Myocyte (in vitro differentiated cells): ENCODE measurements around the gene ISCA1. TPM values are rescaled to one million over a fixed set of nuclear protein-coding genes. Genes with fewer than 3 reads are reported as not detected.
"Not testable (repeated sequence)": the region's sequence is repeated elsewhere in the genome, so short reads cannot be mapped to it uniquely, and the experiment has no call there.

Experiments used
- DNase-seq: peaks from one replicate; pipeline ENCODE4 v3.0.0-alpha.2; 2012; ENCODE audit warnings: low read depth
- polyA plus RNA-seq: library from polyadenylated mRNA; unstranded; fragments of >200 nt; gene quantifications from one replicate; pipeline ENCODE4 v1.2.1, GENCODE V29; 2012; ENCODE audit warnings: missing spikeins
- total RNA-seq: library from RNA; depleted of rRNA; stranded (reverse); fragments of >200 nt; gene quantifications from 2 replicates; pipeline ENCODE4 v1.2.3, GENCODE V29; 2014

The ISCA1 gene
- 43.1 and 55.1 TPM in 2 replicates for total RNA-seq
- 29.0 TPM for polyA plus RNA-seq

GRCh38 chr9:86282077-86282978 is at the start of gene ISCA1:
ISCA1 (minus strand) TSS chr9:86282538; CDS start chr9:86282458, 80 bp downstream.
- DNase-seq, result peak; percentile 96

DNA sequence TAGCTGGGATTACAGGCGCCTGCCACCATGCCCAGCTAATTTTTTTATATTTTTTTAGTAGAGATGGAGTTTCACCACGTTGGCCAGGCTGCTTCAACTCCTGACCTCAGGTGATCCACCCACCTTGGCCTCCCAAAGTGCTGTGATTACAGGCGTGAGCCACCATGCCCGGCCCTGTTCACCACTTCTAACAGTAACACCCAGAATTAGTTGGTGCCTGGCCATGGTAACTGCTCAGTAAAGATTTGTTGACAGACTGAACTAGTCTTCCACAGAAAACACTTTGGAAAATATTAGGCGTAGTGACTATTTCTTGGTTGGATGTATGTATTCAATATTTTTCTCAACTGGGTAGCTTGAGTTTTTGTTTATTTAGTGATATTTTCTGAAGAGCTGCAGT is 47.8 kb upstream of the ISCA1 start:
- DNase-seq, result no peak

DNA sequence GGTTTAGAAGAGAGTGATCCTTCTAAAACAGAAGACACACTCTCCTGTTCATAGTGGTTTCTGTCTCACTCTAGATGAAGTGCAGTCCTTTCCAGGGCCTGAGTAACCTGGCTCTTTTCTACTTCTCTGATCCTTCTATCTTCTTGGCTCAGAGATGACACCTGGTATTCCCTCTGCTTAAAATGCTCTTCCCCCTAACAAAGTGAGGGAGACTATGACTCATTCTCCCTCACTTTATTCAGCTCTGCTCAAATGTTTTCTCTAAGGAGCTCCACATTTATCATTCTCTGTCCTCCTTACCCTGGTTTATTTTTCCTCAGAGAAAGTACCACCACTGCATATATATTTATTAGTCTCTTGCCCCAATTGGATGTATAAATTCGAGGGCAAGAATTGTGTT is 47.3 kb upstream of the ISCA1 start:
- no peak for DNase-seq

DNA sequence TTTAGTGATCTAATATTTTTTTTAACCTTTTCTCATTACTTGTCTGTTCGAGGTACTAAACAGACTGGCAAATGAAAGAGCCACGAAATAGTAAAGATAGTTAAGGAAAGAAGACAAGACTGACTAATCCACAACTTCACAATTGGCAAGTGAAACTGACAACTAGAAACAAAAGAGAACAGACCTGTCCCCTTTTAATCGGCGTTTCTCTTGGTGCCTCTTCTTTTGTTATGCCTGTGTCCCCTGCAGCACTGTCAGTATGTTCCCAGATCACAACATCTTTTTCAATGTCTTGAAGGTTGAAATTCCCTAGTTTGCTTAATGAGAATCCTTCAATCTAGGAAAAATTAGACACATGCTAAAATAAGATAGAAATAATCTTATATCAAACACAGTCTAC is 45.8 kb upstream of the ISCA1 start:
- DNase-seq, result no peak

DNA sequence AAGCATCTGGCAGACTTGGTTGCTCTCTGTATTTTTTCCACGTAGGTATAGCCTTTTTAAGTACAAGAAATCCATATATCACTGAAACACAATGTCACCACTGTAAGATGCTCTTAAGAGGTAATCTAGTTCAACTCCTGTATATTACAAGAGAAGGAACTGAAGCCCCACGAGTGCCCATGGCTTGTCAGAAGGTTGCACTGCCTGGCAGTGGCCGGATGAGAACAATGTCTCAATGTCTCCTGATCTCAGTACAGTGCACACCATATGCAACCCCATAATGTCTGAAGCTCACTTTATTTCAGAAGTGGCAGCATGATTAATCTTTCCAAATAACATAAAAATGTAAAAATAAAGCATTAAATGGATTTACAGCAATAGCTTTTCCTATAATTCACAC is 44.2 kb upstream of the ISCA1 start:
- DNase-seq, result no peak

GRCh38 chr9:86324901-86325300 is 42.6 kb upstream of the ISCA1 start:
- DNase-seq, result no peak

DNA sequence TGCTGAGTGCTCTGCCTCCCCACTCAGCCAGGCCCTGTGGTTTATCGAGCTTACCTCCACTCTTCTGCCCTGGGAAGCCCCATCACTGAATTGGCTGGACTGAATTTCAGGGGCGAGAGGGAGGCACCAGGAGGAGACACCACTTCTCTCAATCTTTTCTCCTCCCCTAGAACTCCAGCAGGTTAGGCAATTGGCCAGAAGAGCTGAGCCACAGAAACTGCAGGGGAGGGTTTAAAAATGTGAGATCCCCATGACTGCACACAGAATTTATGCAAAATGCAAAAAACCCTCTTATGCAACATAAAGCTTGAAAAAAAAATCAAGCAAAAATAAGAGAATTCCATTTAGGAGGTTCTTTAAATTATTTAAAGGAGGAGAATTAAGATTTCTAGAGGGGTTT is 42.0 kb upstream of the ISCA1 start:
- DNase-seq, result peak; percentile 32

DNA sequence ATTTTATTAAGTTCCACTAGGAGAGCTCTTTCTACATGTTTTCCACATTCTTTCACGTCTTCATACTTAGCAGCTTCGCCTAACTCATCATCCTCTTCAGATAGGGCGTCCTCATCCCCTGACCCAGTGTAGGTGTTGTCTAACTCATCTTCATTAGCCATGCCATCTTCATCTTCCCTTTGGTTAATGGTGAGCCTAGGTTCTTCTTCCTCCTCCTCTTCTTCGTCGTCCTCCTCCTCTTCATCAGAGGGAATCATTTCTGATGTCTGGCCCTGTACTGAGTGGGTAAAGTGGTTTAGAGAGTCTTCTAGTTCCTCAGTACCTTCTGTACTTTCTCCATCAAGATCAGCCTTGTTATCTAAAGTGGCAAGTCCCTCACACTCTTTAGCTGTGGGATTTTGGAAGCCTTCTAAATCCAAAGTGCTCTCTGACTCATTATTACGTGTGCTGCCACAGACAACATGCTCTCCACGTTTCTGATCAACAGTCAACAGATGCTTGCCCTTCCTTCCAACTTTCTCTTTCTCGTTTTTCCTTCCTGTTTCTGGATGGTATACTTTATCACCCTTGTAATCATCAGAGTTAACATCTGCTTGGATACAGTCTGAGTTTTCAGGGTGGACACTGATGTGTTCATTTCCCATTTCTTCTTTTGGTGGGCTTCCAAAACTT is 40.8 kb upstream of the ISCA1 start:
- DNase-seq, result peak; percentile 82

DNA sequence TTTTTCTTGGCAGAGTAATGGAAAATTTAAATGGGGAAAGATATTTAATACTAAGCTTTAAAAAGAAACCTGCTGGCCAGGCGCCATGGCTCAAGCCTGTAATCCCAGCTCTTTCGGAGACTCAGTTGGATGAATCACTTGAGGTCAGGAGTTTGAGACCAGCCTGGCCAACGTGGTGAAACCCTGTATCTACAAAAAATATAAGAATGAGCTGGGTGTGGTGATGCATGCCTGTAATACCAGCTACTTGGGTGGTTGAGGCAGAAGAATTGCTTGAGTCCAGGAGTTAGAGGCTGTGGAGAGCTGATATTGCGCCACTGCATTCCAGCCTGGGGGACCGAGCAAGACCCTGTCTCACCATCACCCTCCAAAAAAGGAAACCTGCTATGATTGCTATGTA is 39.0 kb upstream of the ISCA1 start:
- peak; percentile 85 for DNase-seq

GRCh38 chr9:86318187-86318586 is 35.8 kb upstream of the ISCA1 start:
- DNase-seq, result no peak

DNA sequence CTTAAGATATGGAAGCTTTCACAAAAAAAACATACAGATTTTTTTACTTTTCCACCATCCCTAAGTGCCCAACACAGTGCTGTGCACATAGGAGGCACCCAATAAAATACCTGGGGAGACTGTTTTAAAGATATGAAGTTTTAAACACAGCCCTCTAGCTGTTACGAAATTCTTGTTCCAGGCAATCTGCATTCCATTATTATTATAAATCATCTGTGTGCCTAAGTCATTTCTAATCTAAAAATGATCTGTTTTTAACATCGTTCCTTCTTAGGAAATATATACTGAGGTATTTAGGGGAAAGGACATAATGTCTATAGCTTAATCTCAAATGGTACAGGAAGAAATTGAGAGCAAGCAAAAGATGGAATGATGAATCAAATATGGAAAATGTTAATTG is 32.7 kb upstream of the ISCA1 start:
- DNase-seq, result no peak

GRCh38 chr9:86312959-86313358 is 30.6 kb upstream of the ISCA1 start:
- DNase-seq, result not testable (repeated sequence)

GRCh38 chr9:86308687-86309086 is 26.3 kb upstream of the ISCA1 start:
- peak; percentile 58 for DNase-seq

DNA sequence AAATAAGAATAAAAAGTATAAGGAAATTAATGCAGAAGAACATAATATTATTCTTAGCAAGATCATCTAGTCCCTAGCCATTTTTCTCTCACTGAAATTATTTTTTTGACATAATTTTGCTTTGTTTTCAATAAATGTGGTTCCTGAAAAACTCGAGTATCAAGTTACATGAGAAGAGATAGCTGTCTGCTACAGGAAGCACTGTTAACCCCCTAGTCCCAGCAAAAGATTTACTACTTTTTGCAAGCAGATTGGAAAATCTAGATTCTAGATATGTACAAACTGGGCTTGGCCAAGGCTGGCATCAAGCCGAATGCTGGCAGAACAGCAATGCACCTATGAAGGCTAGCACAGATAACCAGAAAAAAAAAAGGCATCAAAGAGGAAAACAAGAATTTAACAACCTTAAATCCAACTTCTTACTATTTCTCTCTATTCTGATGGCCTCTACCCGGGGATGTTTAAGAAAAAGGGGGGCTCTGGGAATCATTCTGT is 21.9 kb upstream of the ISCA1 start:
- DNase-seq, result no peak

- DNase-seq, result no peak
These were observed 21.1 kb upstream of the ISCA1 start for GRCh38 chr9:86303316-86303975.

- DNase-seq, result no peak
These were observed 19.3 kb upstream of the ISCA1 start for GRCh38 chr9:86301686-86302085.

DNA sequence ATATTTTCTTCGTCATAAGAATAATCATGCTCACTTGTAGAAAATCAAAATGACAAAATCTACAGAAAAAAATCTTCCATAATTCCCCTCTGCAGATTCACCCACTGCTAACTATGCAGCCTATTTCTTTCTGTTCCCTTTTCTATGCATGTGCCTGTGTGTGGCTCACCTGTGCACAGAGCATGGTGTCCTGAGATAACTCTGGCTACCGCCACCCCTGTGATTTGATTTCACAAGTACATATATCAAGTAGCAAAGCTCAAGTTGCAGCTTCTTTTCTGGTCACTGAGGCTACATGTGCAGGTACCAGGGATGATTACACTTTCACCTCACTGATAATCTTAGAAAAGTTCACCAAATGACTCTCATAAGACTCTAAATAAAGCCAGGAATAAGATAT is 18.4 kb upstream of the ISCA1 start:
- no peak for DNase-seq

- no peak for DNase-seq
These were observed 16.5 kb upstream of the ISCA1 start for GRCh38 chr9:86298873-86299272.

- not testable (repeated sequence) for DNase-seq
These were observed 8.0 kb upstream of the ISCA1 start for GRCh38 chr9:86290341-86290740.

DNA sequence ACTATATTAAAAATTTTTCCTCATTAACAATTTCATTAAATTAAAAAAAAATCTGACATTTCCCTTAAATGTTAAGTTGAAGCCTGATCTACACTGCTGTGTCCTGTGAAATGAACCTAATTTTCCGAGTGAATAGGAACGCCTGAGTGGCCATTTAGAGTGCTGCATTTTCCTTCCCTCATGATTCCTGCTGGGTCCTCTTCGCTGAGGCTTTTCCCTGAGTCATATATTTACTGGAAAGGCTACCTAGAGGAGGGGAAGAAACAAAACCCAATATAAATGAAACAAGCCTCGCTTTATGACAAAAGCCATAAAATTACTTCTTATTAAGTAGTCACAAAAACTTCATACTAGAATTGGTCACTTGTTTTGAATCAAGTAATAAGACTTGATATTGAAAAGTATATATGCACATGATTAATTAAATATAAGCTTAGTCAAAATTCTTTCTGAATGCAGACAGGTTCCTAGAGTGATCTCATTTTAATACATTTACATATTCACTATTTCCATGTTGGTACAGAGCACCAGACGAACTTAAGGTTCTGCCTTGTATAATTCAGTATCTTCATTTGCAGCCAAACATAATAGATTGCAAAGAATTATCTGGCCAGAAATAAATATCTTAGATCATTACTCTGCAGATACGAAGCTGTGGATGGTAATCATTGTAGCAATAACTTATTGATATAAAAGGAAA is 6.3 kb upstream of the ISCA1 start:
- DNase-seq, result no peak

GRCh38 chr9:86287013-86287412 is 4.7 kb upstream of the ISCA1 start:
- no peak for DNase-seq
